ENCODE data around the gene MINK1.

DNA sequence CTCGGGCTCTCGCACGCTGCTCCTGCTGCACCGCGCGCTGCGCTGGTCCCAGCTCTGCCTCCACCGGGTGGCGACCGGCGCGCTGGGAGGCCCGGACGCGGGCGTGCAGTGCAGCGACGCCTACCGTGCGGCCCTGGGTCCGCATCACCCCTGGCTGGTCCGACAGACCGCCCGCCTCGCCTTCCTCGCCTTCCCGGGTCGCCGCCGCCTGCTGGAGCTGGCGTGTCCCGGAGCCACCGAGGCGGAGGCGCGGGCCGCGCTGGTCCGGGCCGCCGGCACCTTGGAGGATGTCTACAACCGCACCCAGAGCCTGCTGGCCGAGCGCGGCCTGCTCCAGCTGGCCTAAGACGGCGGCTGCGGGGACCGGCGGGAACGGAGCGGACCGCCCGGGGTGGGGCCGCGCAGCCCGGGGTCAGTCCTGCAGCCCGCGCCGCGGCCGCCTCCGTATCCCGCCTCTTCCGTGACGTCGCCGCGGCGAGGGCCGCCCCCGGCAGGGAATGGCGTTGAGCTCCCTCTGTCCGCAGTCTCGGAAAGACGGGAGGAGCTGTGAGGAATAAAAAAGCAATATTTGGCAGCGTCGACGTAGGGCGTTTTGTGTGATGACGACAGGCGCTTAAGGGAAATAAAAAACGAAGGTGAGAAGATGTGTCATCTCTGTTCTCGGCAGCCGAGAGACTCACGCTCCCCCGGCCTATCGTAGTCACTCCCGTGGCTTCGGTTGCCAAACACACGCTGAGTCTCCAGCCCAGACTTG is 43.0 kb upstream of the MINK1 start:
- TF ChIP-seq CTCF (IDR thresholded peaks at IDR 0.05; ENCODE audit: insufficient read depth, low read length) (no peak), POLR2AphosphoS5 (IDR thresholded peaks at IDR 0.05; ENCODE audit: low read depth) (peak; percentile 19; the same call in 1 of the 2 replicates)
